Right ventricle myocardium superior (tissue), 1 donor: Measurements from ENCODE around the gene TUBB6. TPM values are rescaled to one million over a fixed set of nuclear protein-coding genes. Genes with fewer than 3 reads are reported as not detected.

Source experiments
- ATAC-seq: fragments of 200-7000 bp; cut with Tn5 transposase; one replicate; pipeline ENCODE4 v1.9.1; 2020; ENCODE audit warnings: mild to moderate bottlenecking; ENCODE audit not compliant: poor library complexity
- DNase-seq: peaks from one replicate; pipeline ENCODE4 v3.0.0-alpha.2; 2020
- intact Hi-C: fragments of 100-400 bp; cut with DNase I; formaldehyde crosslinking; loops from one replicate; pipeline ENCODE4 v1.11.2; 2022
- total RNA-seq: library from RNA; stranded (reverse); fragmentation: NEBNext Ultra II Directional; extraction: Animal tissue kit (Norgen Biotek cat#: 25700); gene quantifications from one replicate; pipeline ENCODE4 v1.2.1, GENCODE V29; 2021
- donor health status: DM: no; HTN: yes; CAD: no; lungs with severe emphysema.

The TUBB6 gene
- total RNA-seq, 1 donor from 2014 or later = 94.6 TPM

GRCh38 chr18:12308386-12309100 is 502 bp downstream of the TUBB6 start:
- DNase-seq (peak; percentile 93), ATAC-seq (peak; percentile 78)
- intact Hi-C loops = no loop called here

GRCh38 chr18:12309683-12310198 is 1.7 kb downstream of the TUBB6 start:
- DNase-seq (no peak), ATAC-seq (no peak)
- intact Hi-C loops = loop anchor here (10.0 kb wide), 1 partner anchor 65 kb away; the partner anchor contains the start of gene AFG3L2

- no peak for ATAC-seq
- intact Hi-C loops = loop anchor here (10.0 kb wide), 1 partner anchor 64 kb away; the partner anchor contains the start of gene AFG3L2
- no peak for DNase-seq
Measured at GRCh38 chr18:12310762-12311161, 2.7 kb downstream of the TUBB6 start.

GRCh38 chr18:12312976-12313375 is 4.9 kb downstream of the TUBB6 start:
- ATAC-seq = no peak
- DNase-seq = no peak
- intact Hi-C loops = loop anchor here (10.0 kb wide), 1 partner anchor 62 kb away; the partner anchor contains the start of gene AFG3L2

DNA sequence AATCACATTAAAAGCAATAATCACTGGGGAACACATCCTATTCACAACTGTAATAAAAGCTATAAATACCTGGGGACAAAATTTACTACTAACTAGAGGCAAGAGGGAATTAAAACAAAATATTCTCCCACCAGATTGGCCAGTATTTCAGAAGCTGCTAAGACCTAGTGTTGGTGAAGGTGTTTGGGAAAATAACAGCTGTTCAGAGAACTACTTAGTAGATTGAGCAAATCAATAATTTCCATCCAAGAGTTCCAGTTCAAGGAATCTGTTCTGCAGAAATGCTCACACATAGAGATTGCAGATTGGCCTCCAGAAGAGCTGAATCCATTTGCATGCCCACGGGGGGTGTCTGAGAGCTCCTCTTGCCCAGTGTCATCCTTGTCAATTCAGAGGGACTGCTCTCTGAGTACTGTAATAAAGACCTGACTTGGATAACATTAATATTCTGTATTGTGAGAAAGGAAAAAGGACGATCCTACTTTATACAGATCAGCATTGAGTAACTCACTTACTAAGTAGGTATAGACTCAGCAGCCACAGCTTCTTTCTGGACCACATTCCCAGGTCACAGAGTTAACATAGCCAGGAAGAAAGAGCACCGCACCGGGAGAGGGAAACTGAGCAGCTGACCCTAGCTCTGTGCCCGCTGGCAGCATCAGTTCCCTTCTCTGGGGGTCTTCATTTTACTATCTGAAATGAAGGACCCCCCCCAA is 5.6 kb downstream of the TUBB6 start:
- ATAC-seq (no peak), DNase-seq (peak; percentile 24)
- intact Hi-C loops = loop anchor here (10.0 kb wide), 1 partner anchor 61 kb away; the partner anchor contains the start of gene AFG3L2

GRCh38 chr18:12314591-12315305 is 6.7 kb downstream of the TUBB6 start:
- intact Hi-C loops = loop anchor here (5.0 to 10.0 kb wide), 2 partner anchors 32 to 60 kb away; partner anchors contain the start of gene AFG3L2
- no peak for ATAC-seq
- DNase-seq = no peak

- intact Hi-C loops = loop anchor here (5.0 to 10.0 kb wide), 2 partner anchors 33 to 59 kb away; partner anchors contain the start of gene AFG3L2
- no peak for DNase-seq
- peak; percentile 16 for ATAC-seq
Measured at GRCh38 chr18:12315490-12315889, 7.4 kb downstream of the TUBB6 start.

DNA sequence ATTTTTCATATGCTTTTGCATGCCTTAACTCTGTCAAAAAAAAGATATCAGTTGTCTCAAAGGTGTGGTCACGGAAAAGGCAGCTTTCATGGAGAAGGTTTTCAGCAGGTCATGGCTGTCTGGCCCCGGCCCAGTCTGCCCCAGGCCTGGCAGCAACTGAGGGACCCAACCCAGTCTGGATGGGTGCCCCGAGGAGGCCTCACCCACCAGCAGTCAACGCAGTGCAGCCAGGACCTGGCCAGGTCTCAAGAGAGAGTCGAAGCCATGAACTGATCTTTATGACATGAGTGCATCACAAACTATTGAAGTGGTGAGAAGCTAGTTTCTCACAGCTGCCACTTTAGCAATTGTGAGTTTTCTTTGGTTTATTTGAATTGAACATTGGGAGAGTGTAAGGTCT is 7.9 kb downstream of the TUBB6 start:
- intact Hi-C loops = loop anchor here (5.0 to 10.0 kb wide), 2 partner anchors 34 to 59 kb away; partner anchors contain the start of gene AFG3L2
- ATAC-seq (peak; percentile 65), DNase-seq (peak; percentile 82)

- intact Hi-C loops = loop anchor here (5.0 to 10.0 kb wide), 2 partner anchors 35 to 57 kb away; partner anchors contain the start of gene AFG3L2
- no peak for DNase-seq
- peak; percentile 74 for ATAC-seq
Measured at GRCh38 chr18:12317664-12318333, 9.8 kb downstream of the TUBB6 start.

DNA sequence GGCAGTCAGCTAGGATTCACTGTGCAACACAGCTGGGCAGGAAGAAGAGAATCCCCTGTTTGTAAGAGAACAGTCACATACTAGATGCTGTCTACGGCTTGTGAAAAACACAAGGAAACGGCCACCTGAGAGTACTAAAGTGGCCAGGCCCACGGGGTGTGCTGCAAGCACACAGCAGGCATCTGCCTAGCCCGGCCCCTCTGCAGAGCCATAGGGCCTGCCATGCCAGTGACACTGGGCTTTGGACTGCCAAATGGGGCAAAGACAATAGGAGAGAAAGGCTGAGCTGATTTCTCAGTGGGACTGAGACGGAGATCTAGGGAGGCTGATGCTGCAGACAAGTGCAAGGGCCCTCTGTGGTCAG is 10.3 kb downstream of the TUBB6 start:
- intact Hi-C loops = loop anchor here (5.0 to 10.0 kb wide), 2 partner anchors 36 to 56 kb away; partner anchors contain the start of gene AFG3L2
- ATAC-seq (peak; percentile 50), DNase-seq (no peak)

DNA sequence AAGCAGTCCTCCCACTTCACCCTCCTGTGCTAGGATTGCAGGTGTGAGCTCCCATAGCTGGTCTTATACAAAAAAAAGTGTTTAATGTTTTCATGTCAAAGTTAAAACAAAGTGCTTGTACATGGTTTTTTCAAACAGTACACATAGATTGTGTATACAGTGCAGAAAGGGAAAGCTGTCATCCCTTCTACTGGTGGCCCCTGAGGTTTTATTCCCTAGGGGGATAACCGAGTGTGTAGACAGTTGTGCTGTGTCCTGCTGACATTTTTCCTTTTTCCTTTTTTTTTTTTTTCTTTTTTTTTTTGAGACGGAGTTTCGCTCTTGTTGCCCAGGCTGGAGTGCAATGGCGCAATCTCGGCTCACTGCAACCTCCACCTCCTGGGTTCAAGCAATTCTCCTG is 10.8 kb downstream of the TUBB6 start:
- intact Hi-C loops = loop anchor here (5.0 to 10.0 kb wide), 2 partner anchors 37 to 56 kb away; partner anchors contain the start of gene AFG3L2
- ATAC-seq = no peak
- DNase-seq = no peak

DNA sequence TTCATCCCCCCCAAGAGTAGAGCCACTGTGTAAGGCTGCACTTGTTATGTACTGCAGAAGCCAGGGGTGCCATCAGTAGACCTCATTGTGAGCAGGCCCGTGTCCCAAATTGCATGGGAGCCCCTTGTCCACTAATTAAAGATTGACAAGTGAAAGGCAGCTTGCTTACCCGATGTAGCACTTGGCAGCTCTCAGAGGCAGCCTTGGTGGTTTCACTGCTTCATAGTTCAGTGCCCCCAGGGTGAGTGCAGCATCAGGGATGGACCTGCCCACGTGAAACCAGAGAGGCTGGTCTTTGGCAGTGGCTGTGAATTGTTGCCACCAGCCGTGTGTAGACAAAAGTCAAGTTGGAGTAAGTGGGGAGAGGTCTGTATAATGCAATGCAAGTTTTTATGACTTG is 13.3 kb downstream of the TUBB6 start:
- ATAC-seq (no peak), DNase-seq (no peak)
- intact Hi-C loops = no loop called here

DNA sequence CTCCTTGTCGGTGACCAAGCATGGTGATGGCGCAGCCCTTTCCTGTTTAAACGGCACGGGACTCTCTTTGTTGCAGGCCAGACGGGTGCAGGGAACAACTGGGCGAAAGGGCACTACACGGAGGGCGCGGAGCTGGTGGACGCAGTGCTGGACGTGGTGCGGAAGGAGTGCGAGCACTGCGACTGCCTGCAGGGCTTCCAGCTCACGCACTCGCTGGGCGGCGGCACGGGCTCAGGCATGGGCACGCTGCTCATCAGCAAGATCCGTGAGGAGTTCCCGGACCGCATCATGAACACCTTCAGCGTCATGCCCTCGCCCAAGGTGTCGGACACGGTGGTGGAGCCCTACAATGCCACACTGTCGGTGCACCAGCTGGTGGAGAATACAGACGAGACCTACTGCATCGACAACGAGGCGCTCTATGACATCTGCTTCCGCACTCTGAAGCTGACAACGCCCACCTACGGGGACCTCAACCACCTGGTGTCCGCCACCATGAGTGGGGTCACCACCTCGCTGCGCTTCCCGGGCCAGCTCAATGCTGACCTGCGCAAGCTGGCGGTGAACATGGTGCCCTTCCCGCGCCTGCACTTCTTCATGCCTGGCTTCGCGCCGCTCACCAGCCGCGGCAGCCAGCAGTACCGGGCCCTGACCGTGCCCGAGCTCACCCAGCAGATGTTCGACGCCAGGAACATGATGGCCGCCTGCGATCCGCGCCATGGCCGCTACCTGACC is 17.1 kb downstream of the TUBB6 start:
- ATAC-seq = no peak
- no peak for DNase-seq
- intact Hi-C loops = no loop called here

- intact Hi-C loops = no loop called here
- no peak for ATAC-seq
- no peak for DNase-seq
Measured at GRCh38 chr18:12325726-12326245, 17.7 kb downstream of the TUBB6 start.

DNA sequence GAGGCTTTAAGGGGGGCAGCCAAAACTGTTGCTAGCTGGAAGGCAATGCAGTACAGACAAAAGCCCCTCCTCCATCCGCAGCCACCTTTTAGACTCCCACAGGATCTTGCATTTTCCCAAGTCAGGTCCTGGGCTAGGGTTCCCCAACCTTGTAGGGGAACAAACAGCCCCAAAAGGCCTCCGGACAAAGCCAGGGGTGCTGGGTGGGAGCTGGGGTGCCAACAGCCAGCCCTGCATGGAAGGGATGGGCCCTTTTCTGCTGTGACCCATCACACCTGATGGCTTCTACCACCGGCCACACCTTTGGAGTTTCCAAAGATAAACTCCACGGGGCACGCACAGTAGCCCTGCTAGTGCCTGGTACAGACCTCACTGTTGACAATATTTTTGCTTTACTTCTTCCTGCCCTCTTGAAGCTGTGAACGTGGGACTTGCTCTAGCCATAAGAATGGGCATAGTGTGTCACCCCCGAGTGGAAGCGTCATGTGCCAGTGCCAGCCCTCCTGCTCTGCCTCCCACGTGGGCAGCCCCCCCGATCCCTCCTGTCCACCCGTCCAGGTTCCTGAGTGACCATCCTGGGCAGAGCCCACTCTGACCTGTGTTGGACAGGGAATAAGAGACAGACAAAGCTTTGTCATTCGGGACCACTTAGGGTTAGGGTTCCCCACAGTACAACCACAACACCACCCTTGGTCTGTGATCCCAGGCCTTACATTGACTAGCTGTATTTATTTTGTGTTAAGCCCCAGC is 18.8 kb downstream of the TUBB6 start:
- DNase-seq (no peak), ATAC-seq (peak; percentile 3)
- intact Hi-C loops = no loop called here

DNA sequence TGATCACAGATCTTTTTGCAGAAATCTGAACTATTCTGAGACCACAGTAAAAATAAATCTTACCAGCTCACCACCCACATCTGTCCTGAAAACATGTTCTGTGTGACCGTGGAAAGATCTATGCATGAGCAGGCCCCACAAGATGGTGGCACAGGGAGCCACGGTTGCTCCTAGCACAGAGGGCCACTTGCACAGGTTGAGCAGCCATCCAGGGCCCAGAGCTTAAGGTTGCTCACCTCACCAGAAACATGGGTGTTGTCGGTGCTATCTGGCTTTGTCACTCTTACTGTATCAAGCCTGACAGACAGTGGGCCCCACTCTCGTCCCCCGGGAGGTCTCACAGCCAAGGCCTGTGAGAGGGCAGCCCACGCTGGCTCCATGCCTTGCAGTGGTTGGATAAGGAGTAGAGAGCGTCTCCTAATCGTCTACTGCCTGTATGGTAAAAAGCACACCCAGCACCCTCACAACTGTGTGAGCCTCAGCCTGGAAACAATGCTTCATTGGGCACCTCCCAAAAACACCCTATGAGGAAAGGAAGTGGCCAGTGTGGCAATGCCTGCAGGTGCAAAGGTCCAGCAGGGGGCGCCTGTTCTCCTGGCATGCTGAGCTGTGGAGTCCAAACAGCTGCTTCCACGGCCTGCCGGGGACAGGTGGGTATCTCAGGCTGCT is 19.6 kb downstream of the TUBB6 start:
- ATAC-seq = peak; percentile 79
- DNase-seq = peak; percentile 91
- intact Hi-C loops = no loop called here
